NB4 (cell line): ENCODE data around the gene TRPV3.

Source experiments
- DNase-seq: peaks from one replicate; pipeline ENCODE4 v3.0.0; 2010; ENCODE audit warnings: low read depth
- H3K4me3 ChIP-seq: one replicate; pipeline ENCODE4 v1.5.1; 2011; ENCODE audit warnings: mild to moderate bottlenecking, low read depth, low read length, moderate library complexity
- CTCF ChIP-seq: IDR thresholded peaks from one replicate; pipeline ENCODE4 v1.5.1; 2012; ENCODE audit warnings: low read depth, low read length
- MAX ChIP-seq: IDR thresholded peaks from 2 replicates; pipeline ENCODE4 v1.6.1; 2011; ENCODE audit warnings: low read depth, low read length
- MYC ChIP-seq: IDR thresholded peaks from 2 replicates; pipeline ENCODE4 v1.6.1; 2011; ENCODE audit warnings: low read depth, low read length
- POLR2A ChIP-seq: IDR thresholded peaks from 2 replicates; pipeline ENCODE4 v1.6.1; 2011; ENCODE audit warnings: mild to moderate bottlenecking; ENCODE audit not compliant: insufficient read length; ENCODE audit errors: extremely low read depth

The TRPV3 gene

GRCh38 chr17:3511852-3512504 lies 45.6 kb downstream of the TRPV3 start:
- H3K4me3 ChIP-seq, result no peak overlapping the region
- TF ChIP-seq MYC (no peak), CTCF (no peak), POLR2A (no peak), MAX (no peak)
- no peak for DNase-seq

- TF ChIP-seq MYC, result no peak
- no peak for TF ChIP-seq POLR2A
- TF ChIP-seq MAX, result no peak
- no peak for TF ChIP-seq CTCF
- H3K4me3 ChIP-seq, result no peak overlapping the region
- DNase-seq, result no peak
Observed at GRCh38 chr17:3510090-3510489, 47.5 kb downstream of the TRPV3 start.

GRCh38 chr17:3507869-3508268 lies 49.7 kb downstream of the TRPV3 start:
- H3K4me3 ChIP-seq, result no peak overlapping the region
- TF ChIP-seq CTCF (no peak), POLR2A (no peak), MYC (no peak), MAX (no peak)
- DNase-seq, result no peak

DNA sequence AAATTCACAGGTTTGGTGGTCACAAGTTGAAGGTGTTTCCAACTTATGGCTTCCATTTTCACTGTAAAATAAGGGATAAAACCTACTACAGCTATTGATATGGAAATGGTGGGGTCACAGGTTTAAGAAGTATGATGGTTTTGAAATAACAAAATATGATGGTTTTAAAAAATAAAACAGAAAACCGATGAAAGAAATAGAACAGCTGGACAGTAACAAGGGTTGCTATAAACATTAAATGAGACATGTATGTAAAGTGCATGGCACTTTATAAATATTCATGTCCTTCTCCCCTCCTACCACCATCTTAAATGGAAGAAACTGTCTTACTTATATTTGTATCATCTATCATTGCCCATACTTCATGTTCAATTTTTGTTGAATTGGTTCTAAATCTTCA lies 50.5 kb downstream of the TRPV3 start:
- TF ChIP-seq MYC, result no peak
- no peak for TF ChIP-seq POLR2A
- no peak for TF ChIP-seq MAX
- TF ChIP-seq CTCF, result no peak
- no peak overlapping the region for H3K4me3 ChIP-seq
- no peak for DNase-seq

DNA sequence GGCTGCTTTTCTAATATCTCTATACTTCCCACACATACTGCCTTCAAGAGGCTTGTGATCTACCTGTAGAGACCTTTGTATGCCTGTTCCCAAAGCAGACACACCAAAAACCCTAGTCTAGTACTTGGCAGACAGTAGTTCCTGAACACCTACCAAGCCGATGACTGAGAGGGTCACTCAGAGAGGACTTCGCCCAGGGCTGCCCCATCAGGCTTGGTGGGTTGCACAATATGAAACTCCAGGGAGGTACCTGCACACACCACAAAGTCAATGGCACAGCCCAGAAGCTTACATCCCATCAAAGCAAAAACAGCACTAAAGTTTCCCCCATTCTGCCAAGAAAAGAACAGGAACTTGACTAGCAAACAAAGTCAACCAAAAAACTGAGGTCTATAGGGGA lies 51.6 kb downstream of the TRPV3 start:
- no peak overlapping the region for H3K4me3 ChIP-seq
- DNase-seq, result no peak
- TF ChIP-seq MAX (no peak), CTCF (no peak), MYC (no peak), POLR2A (no peak)

GRCh38 chr17:3505008-3505407 lies 52.6 kb downstream of the TRPV3 start:
- DNase-seq, result no peak
- no peak for TF ChIP-seq MYC
- no peak overlapping the region for H3K4me3 ChIP-seq
